ENCODE results near the gene CD2AP.

GRCh38 chr6:47428288-47428687 is 49.3 kb upstream of the CD2AP start:
- TF ChIP-seq CTCF (IDR thresholded peaks at IDR 0.05; ENCODE audit: low read depth, low read length, missing input control) = no peak
- no peak for TF ChIP-seq NR2F2 (IDR thresholded peaks at IDR 0.05)
- TF ChIP-seq REST (IDR thresholded peaks at IDR 0.05) = no peak
- TF ChIP-seq YY1 (IDR thresholded peaks at IDR 0.05) = no peak
- TF ChIP-seq RAD21 (IDR thresholded peaks at IDR 0.05) = no peak
- TF ChIP-seq ATF3 (IDR thresholded peaks at IDR 0.05) = no peak
- no peak for TF ChIP-seq GABPA (IDR thresholded peaks at IDR 0.05 in 1 of 2, conservative IDR thresholded peaks at IDR 0.05 in 1 of 2)
- TF ChIP-seq RXRA (IDR thresholded peaks at IDR 0.05) = no peak
- no peak for TF ChIP-seq EGR1 (IDR thresholded peaks at IDR 0.05; ENCODE audit: low read depth in 2 of 2)
- TF ChIP-seq HNF4A (conservative IDR thresholded peaks at IDR 0.05) = no peak

Data from liver (tissue), 3 donors.